ENCODE results near the gene MEGF11. TPM values are rescaled to one million over a fixed set of nuclear protein-coding genes. Genes with fewer than 3 reads are reported as not detected.

Gene MEGF11
- total RNA-seq, 2 donors from 2014 or later = 0.05 TPM; not detected in 1

DNA sequence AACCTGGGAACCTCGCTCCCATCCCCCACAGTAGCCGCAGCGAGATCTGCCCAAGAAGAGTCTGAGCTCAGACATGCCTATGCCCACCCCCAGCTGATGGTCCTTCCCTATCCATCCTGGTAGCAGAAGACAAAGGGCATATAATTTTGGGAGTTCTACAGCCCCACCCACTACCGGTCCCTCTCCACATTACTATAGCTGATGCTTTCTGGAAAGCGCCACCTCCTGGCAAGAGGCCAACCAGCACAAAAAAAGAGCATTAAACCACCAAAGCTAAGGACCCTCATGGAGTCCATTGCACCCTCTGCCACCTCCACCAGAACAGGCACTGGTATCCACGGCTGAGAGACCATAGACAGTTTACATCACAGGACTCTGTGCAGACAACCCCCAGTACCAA lies 168.4 kb downstream of the MEGF11 start:
- intact Hi-C loops (cut with DNase I) = no loop called here
- peak; percentile 59 for DNase-seq (ENCODE audit: low spot score)

DNA sequence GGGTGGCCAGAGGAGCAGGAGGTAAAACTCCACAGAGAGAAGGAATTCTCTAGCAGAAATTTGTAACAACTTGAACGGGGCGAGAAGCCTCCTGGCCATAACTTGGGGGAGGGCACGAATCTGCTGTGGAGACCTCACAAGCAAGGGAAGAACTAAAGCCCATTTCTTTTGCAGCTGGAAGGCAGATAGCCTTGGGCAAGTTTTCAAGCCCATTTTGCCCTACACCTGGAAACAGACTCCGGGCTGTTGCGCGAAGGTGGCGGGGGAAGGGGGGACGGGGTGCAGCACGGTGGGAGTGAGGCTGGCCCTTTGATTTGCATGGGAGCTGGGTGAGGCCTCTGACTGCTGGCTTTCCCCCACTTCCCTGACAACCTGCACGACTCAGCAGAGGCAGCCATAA lies 168.8 kb downstream of the MEGF11 start:
- DNase-seq (ENCODE audit: low spot score) = no peak

DNA sequence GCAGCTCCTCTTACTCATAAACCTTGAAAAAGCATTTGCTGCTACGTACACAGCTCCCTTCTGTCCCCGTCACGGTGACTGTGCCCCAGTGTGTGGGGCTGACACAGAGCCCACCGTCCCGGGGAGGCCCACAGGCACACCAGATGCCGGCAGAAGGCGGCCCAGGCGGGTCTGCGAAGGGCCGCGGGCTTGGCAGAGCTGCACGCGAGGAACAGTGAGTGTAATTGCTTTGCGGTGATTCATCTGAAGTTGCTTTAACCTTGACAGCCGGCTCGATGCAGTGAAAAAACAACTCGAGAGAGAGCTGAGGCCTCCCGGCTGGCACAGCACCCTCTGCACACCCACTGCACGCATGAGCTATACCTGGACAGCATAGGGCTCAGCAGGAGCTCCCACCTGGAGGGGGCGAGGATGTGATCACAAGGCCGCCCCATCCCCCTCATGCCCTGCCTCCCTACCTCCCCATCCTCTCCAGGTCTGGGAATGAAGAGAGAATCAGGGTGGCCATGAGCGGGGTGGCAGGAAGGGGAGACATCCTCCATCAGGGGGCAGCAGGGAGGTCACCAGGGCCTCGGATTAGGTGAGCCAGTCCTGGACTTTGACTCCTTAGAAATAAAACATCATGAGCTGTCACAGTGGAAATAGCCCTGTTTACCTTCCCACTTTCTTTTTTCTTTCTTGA lies 172.7 kb downstream of the MEGF11 start:
- DNase-seq (ENCODE audit: low spot score) = peak; percentile 53
- intact Hi-C loops (cut with DNase I) = no loop called here

More for the DNA sequence above, 168.8 kb downstream of the MEGF11 start:
- intact Hi-C loops (cut with DNase I) = no loop called here

DNA sequence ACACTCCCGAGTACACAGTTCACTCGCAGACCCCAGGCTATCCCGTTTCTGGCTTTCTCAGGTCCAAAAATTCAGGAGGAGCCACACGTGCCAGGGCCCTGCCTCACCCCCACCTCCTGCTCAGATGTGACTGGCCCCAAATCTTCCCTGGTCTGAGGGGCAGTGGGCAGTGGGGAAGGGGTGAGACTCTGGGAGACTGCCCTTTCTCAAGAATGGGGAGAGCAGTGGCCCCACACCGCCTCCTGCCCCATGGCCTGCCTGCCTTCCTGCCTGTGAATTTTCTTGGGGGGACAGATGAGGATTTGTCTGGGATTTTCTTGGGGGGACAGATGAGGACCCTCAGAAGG lies 174.6 kb downstream of the MEGF11 start:
- intact Hi-C loops (cut with DNase I) = no loop called here
- peak; percentile 64 for DNase-seq (ENCODE audit: low spot score)

DNA sequence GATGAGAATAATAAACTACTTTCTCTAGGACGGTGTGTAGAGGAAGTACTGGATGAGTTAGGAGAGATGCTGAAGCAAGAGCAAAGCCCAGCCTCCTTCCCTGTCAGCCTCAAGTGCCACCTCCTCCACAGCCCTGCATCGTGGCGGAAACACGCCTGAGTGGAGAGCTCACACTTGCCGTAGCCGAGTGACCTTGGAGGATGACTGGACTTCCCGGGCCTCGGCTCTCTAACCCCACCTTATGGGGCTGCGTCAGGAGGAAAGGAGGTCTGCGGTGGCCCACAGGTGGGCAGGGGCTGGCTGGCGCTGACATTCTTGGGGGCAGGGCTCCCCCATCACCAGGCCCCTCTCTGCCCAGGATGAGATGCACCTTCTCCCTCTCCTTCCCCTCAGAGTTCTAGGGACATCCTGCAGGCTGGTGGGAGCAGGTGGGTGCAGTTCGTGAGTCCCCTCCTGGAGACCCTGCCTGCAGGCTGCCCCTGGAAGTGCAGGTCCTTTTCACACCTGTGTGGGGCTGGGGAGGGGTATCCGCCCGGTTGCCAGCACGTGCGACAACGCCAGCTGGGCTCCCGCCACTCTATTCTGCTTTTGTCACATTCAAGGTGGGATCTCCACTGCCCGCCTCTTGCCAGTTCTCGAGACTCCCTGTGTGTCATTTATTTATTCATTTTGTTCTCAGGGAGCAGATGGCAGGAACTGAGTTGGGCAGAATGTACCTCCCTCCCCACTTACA lies 175.2 kb downstream of the MEGF11 start:
- intact Hi-C loops (cut with DNase I) = no loop called here
- DNase-seq (ENCODE audit: low spot score) = no peak

DNA sequence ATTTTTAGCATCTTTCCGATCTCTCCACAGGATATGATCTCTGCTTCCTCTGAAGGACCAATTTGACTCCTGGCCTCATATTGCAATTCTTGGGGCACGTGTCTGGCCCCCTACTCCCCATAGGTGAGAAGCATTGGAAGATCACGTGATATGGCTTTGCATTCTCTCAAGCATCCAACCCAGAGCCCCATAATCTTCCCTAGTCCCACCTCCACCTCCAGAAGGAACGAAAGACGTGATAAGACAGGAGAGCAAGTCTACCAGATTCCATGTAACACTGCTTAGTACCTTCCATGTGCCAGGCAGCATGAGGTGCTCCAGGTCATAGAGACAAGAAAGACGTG lies 176.3 kb downstream of the MEGF11 start:
- DNase-seq (ENCODE audit: low spot score) = no peak
- intact Hi-C loops (cut with DNase I) = no loop called here

DNA sequence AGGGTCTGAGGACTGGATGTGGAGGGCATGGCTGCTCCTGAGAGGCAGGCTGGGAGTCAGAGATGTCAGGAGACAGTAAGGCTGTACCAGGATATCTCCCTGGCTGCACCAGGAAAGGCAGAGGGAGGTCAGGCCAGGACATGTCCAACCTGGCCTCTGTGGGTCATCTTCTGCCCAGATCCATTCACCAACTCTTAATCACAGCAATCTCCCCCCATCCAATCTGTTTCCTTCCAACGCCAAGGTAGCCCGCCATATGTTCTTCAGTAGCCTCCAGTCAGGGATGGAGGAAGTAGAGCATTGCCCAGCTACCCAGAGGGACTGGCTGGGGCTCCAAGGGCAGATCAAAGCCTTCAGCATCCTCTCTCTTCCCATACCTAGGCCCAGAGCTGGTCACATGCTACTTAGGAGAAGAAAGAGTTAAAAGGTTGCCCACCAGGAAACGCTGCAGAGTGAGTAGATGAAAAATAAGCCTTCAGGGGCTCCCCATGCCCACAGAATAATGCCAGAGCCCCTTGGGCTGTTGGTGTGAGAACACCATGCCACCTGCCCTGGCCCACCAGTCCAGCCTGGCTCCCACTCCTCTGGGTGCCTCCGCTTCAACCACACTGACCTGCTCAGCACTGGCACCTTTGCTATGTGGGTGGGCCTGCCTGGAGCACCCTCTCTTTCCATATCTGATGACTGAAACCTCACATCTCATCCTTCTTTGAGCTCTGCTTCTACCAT lies 176.8 kb downstream of the MEGF11 start:
- intact Hi-C loops (cut with DNase I) = no loop called here
- DNase-seq (ENCODE audit: low spot score) = no peak

DNA sequence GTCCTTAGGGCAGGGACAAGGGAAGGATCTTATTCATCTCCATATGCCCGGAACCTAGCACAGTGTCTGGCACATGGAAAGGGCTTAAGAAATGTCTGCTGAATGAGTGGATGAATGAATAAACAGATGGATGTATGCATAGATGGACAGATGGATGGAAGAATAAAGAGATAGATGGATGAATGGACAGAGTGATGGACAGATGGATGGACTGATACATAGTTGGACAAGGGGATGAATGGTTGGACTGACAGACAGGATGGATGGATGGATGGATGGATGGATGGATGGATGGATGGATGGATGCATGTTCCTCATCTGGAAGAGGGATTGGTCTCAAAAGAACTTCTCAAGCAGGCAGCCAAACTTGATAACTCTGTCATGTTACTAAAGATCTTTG lies 177.6 kb downstream of the MEGF11 start:
- intact Hi-C loops (cut with DNase I) = no loop called here
- no peak for DNase-seq (ENCODE audit: low spot score)

DNA sequence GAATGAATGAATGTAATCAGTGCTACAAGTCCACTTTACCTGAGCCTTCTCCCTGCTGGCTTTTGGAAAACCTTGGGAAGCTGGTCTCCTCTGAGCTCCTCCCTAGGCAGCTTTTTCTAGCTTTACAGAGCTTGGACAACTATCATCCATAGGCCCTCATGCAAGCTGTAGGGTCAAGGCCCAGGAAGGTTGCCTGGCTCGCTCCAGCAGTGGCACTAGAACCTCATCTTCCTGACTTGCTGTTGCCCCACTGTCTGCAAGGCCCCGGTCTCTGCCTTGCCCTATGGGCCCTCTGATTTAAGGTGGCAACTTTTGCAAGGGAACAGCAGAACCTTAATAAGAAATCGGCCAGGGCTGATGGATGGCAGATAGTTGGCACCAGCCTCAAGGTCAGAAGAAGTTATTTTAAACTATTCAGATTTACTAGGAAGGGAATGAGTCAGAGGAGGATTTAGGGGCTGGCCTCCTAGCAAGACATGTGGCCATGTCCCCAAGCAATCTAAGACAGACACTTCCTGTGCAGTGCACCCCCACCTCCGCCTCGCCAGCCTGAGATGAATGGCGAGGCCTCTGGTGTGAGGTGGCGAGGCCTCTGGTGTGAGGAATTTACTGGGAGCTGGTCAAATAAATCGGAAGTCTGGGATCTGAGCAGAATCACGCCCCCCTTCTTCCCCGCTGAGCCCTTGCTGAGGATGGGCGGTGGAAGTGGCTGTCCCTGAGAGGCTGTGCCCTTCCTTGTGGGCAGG lies 180.8 kb downstream of the MEGF11 start:
- DNase-seq (ENCODE audit: low spot score) = no peak
- intact Hi-C loops (cut with DNase I) = no loop called here

DNA sequence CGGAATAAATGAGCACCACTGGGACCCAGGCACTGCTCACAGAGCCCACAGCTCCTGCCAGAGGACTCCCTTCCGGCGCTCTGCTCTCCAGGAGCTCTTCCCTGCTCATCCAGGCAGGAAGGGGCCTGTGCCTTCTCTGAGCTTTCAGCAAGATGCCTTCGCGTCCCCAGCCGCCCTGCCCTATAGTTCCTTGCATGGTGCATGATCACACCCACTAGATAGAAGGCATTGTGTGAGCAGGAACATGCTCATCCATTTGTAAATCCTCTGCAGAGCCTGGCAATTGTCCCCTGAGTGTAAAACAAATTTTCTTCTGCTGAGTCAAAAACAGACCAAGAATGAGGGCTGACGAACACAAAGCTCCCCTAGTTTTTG lies 181.6 kb downstream of the MEGF11 start:
- intact Hi-C loops (cut with DNase I) = no loop called here
- no peak for DNase-seq (ENCODE audit: low spot score)

DNA sequence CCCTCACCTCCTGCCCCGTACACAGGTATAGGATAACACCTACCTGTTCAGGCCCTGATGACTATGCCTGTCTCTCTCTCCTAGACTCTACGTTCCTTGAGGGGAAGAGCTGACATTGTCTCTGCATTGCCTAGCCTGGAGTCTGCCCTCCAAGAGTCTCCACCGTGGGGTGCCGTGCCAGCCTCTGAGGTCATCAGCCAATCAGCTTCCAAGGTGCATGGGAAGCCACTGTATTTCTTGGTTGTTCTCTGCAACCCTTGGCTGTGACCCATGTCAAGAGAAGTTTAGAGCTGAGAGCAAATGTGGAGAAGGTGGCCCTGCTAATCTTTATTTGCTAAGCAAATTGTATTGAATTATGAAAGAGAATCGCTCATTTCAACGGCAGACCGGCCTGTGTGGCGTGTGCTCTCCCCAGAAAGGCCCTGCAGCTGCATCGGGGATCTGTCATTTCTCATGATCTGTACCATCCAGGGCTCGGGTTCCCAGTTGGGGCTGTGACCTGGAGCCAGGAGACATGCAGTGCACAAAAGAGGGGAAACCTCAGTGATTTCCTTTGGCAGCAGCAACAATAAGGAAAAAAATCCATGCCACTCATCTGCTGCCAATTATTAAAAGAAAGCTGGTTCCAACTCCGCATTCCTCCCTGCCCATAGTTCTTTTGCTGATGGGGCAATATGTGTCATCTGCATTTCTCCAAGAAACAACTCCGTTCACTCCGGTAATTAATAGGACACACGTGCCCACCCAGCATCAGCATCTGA lies 182.2 kb downstream of the MEGF11 start:
- no peak for DNase-seq (ENCODE audit: low spot score)
- intact Hi-C loops (cut with DNase I) = no loop called here

DNA sequence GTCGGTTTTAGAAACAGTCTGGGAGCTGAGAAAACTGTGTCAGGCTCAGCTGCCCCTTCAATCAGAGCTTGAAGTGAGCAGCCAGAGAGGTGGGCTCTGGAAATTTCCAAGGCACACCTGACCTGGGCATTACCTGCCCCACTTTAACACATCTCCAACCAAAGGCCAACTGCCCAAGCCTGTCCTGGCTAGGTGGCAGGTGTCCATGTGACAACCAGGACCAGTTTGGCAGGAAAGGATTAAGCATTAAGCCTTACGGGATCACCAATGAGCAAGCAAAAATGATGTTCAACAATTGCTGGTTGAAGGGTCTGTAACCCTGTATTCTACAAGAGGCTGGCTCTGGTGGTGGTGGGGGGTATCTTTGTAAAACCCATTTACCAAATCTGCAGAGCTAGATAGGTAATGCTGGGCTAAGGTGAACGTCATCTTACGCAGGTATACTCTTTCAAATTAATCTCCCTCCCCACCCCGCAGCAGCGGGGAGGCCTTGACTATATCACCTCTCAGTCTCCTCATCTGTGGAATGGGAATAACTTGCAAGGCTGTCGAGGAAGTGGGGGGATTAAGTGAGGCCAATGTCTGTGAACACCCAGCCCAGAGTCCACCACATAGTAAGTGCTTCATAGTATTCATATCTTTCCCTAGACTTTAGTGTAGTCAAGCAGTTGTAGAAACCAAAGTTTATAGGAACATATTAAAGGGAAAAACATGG lies 183.2 kb downstream of the MEGF11 start:
- intact Hi-C loops (cut with DNase I) = no loop called here

DNA sequence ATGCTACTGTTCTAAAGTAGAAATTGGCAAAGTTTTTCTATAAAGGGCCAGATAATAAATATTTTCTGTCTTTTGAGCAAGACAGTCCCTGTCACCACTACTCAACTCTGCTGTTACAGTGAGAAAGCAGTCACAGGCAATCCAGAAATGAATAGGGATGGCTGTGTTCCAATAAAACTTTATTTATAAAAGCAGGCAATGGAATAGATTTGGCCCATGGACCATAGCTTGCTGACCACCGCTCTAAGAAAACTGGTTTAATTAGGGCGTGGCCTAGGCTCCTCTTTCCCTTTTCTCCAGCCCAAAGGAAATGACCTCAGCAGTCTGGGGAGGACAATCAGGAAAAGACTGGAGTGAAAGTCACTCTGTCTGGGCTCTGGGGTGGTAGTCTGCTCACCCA lies 183.8 kb downstream of the MEGF11 start:
- intact Hi-C loops (cut with DNase I) = no loop called here
- DNase-seq (ENCODE audit: low spot score) = no peak

More for the DNA sequence above, 183.2 kb downstream of the MEGF11 start:
- DNase-seq (ENCODE audit: low spot score) = no peak

DNA sequence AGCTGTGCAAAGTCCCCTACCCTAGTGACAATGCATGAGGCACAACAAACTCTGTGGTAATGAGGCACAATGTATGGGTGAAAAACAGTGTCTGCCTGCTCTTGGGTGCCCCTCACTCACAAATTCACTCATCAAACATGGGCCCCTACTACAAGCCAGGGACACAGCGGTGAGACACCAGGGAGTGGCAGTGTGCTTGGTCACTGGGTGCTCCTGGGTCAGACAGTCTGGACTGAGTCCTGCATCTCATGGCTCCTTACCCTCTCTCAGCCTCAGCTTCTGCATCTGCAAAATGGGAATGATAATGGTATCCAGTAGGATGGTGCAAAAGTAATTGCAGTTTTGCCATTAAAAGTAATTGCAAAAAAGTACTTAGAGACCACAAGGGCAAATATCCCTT lies 184.7 kb downstream of the MEGF11 start:
- intact Hi-C loops (cut with DNase I) = no loop called here
- no peak for DNase-seq (ENCODE audit: low spot score)

DNA sequence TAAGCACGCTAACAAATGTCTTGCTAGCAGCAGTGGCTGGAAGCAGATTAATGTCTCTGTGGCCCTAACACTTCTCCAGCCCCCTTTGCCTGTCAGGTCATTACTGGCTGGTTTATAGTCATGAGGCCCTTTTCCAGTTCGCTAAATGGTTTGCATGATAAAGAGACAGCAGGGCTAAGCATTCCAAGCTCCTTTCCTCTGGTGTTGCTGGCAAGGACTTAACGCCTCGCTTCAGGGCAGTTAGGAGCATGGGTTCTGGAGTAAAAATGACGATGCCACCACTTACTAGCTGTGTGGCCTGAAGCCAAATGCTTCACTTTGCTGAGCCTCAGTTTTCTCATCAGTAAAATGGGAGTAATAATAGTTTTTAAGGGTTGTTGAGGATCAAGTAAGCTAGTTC lies 185.9 kb downstream of the MEGF11 start:
- intact Hi-C loops (cut with DNase I) = no loop called here

DNA sequence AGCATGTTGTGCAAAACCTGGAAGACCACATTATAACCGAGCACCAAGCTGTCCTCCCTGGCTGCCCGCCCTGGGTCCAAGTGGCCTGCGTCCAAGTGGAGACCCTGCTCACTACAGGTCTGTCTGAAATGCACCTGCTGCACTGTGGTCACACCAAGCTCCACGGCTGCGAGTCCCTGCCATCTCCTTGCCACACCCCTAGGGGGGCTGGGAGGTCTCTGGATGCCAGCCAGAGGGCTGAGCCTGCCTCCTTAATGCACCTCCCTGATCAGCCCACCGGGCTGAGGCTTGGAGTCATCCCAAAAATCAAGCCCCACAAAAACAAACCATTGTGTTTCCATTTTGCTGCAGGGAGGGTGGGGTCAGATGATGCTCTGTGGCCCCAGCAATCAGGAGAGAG lies 187.1 kb downstream of the MEGF11 start:
- no peak for DNase-seq (ENCODE audit: low spot score)
- intact Hi-C loops (cut with DNase I) = no loop called here

More for the DNA sequence above, 185.9 kb downstream of the MEGF11 start:
- no peak for DNase-seq (ENCODE audit: low spot score)

DNA sequence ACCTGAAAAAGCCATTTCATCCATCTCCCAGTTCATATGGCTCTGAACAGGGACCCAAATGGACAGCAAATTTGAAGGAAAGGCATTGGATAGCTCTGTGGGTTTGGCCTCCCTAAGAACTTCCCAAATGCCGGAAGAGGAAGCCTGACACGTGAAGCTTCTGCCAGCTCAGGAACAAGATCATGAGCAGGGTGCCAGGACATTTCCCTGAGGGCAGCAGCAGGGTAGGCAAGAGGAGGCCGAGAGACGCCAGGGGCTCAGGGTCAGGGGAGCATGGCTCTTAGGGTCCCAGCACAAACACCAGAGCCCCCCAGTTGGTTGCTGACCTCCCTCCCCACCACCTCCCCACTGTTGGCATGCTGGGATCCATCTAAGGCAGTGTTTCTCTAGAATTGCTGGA lies 187.5 kb downstream of the MEGF11 start:
- DNase-seq (ENCODE audit: low spot score) = no peak
- intact Hi-C loops (cut with DNase I) = no loop called here

DNA sequence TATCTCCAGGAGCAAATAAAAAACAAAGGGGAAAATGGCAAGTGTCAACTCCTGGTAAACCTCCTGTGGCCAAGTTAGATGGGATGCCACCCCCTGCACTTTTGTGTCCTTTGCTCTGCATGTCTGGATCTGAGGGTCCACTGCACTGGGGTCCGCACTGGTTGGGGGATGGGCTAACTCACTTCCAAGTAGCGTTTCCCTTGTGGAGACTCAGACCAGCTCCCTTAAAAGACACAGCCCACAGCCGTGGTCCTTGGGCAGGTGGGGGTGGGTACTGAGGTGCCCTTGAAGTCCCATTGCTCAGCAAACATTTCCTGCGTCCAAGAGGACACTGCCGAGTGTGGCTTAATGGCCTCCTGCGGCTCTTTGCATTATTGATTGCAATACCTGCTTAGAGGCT lies 188.2 kb downstream of the MEGF11 start:
- intact Hi-C loops (cut with DNase I) = no loop called here
- no peak for DNase-seq (ENCODE audit: low spot score)

DNA sequence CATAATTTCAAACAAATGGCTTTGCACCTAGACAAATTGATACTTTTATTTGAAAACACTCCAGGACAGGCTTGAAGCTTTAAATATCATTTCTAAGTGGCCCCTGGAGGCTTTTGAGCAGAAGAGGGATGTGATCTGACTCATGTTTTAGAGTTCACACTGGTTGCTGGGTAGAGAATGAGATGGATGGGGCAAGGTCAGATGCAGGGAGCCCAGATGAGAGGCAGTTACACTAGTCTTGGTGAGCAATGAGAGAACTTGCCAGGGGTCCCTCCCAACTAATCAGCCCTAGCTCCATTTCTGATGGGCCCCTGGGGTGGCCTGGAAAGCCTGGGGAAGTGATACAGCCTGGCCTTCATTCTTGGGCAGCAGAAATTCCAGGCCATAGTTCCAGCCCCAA lies 190.4 kb downstream of the MEGF11 start:
- no peak for DNase-seq (ENCODE audit: low spot score)
- intact Hi-C loops (cut with DNase I) = no loop called here
